Thyroid gland (tissue), 4 donors: ENCODE measurements around the gene DAAM2.

Experiments used
- CTCF ChIP-seq, 6 experiments: fragments of 200-600 bp in 3 of 6; fragments of 450-650 bp in 3 of 6; sonication (generic) in 3 of 6; IDR thresholded peaks; one replicate each; pipeline ENCODE4 v1.5.1; 2016 to 2019; ENCODE audit warnings: antibody characterized with exemption in 6 of 6, mild to moderate bottlenecking in 2 of 6, inconsistent platforms in 1 of 6, moderate library complexity in 1 of 6
- POLR2A ChIP-seq, 2 donors: fragments of 450-650 bp; IDR thresholded peaks; one replicate each; pipeline ENCODE4 v1.6.1; 2017; ENCODE audit warnings: antibody characterized with exemption in 2 of 2, mild to moderate bottlenecking in 2 of 2, moderate library complexity in 1 of 2

- TF ChIP-seq POLR2A (IDR thresholded peaks at IDR 0.05) (no peak), CTCF (IDR thresholded peaks at IDR 0.05) (no peak)
These were observed 78.8 kb downstream of the DAAM2 start for GRCh38 chr6:39870950-39871349.
